NCI-H2196 (cell line): ENCODE data around the gene AMOTL1.
"Not testable (repeated sequence)": the region's sequence is repeated elsewhere in the genome, so short reads cannot be mapped to it uniquely, and the experiment has no call there.

Experiments used
- DNase-seq: peaks from one replicate; lab custom pipeline; 2025; ENCODE audit not compliant: unreplicated experiment; lab: John Stamatoyannopoulos, UW

Gene AMOTL1

DNA sequence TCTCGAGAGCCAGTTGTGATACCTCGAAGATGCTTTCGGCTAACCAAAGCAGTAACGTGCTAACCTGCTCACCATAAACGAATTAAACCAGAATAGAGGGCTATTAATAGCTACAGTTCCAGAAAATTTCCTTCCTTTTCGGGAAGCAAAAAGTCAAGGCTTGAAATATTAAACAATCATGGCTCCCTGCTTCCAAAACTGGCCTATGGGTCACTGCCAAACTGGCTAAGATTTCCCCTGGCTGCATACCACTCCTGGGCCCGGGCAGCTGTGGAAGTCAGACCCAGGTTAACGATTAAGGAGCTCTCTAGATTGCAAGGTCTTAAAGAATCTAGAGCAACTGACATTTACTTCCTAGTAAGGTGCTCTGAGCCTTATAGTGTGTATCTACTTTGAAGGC, 1.7 kb downstream of the AMOTL1 start:
- DNase-seq, result no peak

DNA sequence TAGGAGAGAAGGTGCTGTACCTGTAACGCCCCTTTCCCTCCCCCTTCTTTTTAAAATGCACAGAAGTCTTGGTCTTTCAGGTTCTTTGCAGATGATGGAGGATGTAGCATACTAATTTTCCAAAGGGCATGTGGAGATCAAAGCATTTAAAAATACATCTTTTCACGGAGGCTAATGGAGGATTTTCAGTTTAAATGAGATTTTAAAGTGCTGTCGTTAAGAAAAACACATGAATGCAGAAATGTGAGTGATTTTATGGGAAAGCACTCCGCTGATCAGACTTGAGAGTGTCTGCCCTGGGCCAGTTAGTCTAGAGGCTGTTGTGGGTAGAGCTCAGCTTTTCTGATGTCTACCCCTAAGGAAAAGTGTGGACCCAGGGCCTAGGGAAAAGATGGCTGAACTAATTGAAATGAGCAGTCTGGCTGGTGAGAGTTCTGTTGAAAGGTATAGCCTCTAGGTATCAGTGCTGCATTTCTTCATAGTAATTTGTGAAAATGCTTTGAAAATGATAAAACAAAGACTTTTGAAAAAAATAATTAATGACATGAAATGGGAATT, 2.5 kb downstream of the AMOTL1 start:
- DNase-seq, result no peak

DNA sequence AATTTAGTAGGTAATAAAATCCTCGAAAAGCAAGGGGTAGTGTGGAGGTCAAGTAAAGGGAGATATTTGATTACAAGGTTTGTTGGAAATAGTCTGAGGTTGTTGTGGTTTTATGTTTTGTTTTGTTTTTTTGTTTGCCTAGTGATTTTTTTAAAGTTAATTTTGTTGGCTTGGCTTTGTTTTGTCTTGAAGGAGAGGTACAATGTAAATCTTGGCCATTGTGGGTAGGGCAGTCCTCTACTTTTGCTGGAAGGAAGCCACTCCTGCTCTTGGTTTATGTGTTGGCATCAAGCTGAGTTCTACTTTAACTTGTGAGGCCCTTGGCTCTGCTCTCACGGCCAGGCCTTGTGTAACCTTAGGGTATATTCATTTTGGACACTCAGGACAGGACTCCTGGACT, 3.2 kb downstream of the AMOTL1 start:
- DNase-seq, result peak; percentile 21

DNA sequence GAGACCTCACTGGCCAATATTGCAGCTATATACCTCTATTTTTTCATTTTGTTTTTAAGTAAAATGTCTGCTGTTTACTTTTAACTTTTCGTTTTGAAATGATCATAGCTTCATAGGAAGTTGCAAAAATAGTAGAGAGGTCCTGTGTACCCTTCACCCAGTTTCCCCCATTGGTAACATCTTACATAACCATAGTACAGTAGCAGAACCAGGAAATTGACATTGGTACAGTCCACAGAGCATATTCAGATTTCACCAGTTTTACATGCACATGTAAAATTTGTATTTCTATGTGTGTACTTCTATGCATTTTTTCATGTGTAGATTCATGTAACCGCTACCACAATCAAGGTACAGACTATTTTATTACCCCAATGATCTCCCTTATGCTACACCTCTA, 3.8 kb downstream of the AMOTL1 start:
- no peak for DNase-seq

DNA sequence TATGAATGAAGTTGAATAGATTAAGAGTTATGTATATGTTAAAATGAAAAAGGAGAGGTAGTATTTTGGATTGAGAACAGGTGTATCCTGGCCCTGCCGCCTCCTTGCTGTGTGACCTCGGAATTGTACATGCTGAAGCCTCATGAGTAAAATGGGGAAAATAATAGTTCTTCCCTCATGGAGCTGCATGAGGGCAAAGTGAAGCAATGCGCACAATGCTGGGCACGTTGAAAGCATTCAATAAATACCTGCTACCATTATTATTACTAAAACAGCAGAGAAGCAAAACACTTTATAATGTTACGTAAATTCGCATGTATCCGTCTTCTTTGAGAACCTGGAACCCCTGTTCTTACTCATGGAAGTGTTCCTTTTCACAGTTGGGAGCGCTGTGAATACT, 5.7 kb downstream of the AMOTL1 start:
- DNase-seq, result no peak

DNA sequence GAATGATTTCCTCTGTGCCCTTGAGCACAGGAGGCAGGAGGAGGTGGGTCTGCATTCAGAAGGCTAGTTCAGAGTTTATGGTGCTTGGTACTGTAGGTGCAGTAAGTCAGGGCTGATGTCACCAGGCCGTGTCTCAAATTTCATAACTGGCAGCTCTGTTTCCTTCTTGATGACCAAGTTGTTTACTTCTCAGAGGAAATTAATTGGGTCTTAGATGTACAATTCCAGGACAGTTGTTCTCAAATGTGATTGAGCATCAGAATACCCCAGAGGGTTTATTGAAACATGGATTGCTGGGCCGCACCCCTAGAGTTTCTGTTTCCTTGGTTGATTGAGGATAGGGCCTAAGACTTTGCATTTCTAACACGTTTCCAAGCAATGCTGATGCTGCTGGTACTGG, 6.2 kb downstream of the AMOTL1 start:
- DNase-seq, result no peak

DNA sequence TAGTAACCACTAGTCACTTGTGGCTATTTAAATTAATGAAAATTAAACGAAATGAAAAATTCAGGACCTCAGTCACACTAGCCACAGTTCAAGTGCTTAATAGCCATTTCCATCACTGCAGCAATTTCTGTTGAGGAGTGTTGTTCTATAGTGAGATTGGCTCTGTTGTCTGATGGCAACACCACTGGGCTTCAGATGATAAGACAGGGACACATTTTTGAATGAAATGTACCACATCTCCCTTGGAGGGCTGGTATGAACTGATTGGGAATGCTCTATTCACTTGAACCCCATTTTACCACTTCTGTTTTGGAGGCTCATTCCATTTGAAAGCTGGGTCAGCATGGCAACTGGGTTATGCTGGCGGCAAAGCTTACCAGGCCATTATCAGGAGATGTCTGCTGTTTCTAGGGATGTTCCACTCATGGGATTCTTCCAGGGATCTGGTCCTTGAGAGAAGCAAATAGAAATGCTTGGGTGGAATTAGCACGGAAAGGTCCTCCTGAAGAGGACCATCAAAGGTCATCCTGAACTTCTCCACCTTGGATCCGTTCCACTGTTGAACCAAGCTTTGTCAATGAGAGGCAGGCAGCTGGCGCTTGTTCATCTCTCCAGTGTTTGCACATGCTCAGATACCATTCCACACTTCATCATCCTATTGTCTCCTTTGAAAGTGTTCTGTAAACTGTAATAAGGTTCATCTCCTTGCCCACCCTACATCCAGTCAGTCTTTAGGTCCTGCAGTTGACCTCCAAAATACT, 7.6 kb downstream of the AMOTL1 start:
- peak; percentile 75 for DNase-seq

DNA sequence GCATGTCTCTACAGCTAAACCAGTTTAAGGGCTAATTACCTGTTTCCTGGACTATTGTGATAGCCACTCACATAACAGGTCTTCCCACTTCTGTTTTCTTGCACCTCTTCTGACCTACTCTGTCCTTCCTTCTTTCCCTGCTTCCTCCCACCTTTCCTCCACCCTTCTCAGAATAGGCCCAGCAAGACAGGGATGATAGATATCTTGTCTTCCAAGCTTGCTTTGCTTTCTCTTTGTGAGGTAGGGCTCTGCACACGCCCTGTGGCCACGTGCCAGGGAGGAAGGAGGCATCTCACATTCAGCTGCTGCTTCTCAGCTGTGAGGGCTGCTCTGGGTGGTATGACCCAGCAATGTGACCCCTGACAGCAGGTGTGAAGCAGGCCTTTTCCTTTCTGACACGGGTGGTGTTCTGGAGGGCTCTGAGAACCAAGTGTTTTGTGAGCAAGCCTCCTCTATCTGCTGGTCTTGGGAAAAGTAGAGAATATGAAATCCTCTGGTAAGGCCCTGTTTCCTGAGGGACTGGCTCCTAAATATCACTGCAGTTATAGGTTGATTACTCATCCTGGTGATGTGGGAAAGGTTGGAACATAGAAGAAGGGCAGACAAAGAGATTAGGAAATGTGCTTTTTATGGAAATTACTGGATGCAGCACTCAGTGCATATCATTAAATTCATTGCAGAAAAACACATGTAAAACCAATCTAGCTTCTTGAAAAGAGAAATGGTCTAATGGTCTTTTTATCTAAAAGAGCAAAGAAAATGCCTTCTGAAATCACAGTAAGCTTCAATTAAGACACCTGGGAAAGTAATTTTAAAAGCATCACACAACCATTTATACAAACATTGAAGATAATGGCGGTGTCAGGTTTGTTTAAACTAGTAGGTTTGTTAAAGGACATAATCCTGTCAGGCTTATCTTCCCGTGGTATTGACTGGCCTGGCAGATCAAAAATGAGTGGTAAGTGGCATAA, 8.5 kb downstream of the AMOTL1 start:
- peak; percentile 71 for DNase-seq

DNA sequence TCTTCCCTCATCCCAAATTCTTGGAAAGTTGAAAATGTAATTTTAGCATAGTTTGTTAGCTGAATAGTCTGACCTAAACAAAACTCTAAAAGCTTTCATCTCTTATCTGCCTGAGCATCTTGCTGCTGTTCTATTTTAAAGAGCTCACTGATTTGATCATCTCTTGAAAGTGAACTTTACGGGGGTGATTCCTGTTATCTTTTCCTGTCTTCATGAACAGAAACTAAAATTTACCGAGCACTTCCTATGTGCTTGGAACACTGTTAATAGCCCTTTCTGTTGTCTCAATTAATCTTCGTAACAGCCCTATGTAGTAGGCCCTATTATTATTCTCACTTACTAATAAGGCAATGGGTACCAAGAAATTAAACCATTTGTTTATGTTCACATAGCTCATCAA, 12.3 kb downstream of the AMOTL1 start:
- no peak for DNase-seq

DNA sequence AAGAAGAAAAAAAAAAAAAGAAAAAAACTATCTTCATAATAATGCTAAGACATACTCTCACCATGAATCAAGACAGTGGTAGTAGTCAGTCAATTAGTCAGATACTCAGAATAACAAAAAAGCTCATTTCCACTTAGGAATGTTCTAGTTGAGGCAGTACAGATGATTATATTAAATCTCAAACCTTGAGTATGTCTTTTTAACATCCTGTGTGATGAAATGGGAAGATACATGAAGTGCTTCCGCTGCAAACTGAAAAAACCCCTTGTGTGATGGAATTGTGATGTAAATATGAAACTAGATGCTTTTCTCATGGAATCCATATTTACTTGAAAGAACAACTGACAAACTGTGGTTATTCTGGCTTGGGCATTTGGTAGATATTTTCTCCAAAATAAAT, 13.7 kb downstream of the AMOTL1 start:
- DNase-seq, result no peak

DNA sequence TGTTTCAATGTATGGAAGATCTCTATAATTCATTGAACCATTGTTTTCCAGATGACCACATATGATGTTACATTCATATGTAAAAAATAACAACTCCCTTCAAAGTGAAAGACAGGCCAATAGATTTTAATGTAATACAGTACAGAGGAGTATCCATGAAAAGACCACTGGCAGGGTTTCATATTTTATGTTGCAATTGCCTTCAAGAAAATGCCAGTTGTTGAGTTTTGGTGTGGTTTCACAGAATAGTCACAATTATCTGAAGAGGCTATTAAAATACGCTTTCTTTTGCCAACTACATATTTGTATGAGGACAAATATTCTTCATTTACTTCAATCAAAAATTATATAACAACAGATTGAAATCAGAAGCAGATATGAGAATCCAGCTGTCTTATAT, 14.3 kb downstream of the AMOTL1 start:
- no peak for DNase-seq

DNA sequence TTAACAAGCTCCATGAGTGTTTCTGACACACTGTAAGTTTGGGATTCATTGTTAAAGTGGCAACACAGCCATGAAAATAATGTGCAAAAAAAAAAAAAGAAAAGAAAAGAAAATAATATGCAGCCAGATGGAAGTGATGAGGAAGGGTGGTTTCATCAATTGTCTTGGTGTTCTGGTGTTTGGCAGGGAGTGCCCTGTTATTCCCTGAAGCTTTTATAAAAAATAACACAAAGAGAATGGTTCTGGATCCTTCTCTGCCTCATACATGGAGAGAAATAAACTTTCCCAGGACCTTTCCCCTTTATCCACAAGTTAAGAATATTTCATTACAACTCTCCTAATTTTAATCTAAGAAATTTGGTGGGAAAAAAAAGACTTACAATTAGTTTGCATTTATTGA, 16.7 kb downstream of the AMOTL1 start:
- DNase-seq, result no peak

DNA sequence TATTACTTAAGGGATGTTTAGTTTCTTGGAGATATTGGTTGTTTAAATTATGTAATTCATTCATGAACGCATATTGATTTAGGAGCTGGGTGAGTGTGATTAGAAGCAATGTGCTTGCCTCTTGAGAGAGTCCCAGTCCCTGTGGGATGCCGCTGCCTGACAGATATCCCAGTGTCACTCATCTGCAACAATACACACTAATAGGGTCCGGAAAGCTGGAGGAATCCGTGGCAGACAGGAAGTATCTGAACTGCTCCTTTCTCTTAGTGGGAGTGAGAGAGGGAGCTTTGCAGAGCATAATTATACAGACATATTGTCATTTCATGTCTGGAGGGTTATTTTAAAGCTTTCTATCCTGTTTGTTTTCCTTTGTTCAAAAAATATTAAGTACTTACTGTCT, 17.4 kb downstream of the AMOTL1 start:
- DNase-seq, result no peak

DNA sequence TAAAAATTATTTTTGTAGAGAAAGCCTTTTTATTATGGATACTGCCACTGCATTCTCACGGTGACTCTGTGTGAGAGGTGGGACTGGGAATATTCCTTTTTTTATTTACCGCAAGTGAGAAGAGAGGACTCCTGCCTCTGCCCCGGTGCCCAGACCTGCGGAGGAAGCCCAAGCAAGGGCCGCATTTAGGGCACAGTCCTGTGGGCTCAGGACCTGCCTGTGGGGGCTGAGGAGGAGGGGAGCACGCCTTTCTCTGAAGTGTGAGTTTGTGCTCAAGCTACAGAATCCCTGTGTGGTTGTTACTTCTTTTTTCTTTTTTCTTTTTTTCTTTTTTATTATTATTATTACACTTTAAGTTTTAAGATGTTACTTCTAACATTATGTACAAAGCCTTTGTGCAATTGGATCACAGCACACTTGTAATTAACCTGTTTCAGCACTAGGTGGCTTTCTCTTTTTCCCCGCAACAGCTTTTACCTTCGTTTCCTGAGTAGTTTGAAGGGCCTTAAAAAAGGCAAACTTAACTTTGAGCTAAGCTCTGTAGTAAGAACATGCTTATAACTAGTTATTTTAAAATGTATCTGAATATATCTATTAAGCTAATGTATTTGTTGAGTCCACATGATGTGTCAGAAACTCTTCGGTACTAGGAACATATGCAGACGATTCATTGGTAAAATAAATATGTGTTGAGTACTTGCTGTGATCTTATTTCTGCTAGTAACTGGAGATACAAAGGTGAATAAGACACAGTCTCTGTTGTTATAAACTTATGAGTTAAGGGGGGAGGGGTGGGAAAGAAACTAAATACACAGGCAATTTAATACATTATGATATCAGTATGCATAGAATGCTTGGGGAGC, 18.3 kb downstream of the AMOTL1 start:
- DNase-seq, result peak; percentile 42

DNA sequence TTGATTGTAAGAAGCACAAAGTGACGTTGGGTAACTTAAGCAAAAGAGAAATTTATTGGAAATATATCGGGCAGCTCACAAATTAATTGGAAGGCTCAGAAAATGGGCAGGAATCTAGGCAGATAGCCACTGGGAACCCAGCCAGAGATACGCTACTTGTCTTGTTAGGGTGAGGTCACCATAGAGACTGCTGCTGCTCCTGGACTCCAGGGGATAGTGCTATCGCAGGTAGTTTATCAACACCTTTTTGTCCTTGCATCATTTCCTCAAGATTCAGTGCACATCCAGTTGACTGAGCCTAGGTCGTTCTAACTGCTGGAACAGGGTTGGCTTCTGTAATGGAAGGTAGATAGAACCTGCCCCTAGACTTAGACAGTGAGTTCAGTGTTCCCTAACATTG, 19.6 kb downstream of the AMOTL1 start:
- peak; percentile 34 for DNase-seq

DNA sequence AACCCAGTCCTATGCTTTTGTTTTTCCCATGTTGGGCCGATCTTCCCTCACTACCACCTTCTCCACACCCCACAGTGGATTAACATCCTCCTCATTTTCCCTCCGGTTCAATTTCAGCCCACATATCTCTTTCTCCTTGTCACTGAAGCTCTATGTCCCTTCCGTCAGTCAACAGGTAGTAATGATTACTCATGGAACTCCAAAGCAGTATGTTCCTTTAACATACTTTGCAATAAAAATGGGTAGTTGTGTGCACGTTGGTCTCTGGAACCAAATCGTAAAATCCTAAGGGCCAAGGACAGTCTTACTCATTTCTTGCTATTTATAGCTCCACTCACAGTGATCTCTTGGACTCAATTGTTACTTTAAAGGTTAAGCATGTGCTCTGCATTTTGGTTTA, 20.2 kb downstream of the AMOTL1 start:
- DNase-seq, result no peak

DNA sequence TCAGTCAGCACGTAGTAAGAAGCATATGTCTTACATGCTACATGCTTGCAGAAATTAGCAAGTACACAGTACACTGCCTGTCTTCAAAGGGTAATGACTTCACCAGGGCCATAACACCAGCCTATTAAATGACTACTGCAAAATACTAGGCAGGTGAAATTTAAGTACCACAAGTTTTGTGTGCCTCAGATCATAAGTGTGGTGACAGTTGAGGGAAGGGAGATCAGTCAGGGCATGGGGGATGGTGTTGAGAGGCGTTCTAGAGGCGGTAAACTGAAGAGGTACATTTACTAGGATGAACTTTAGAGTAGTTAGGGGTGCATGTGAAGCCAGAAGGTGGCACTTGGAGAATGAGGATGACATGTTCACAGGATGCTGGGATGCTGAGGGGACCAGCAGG, 22.0 kb downstream of the AMOTL1 start:
- DNase-seq, result no peak

DNA sequence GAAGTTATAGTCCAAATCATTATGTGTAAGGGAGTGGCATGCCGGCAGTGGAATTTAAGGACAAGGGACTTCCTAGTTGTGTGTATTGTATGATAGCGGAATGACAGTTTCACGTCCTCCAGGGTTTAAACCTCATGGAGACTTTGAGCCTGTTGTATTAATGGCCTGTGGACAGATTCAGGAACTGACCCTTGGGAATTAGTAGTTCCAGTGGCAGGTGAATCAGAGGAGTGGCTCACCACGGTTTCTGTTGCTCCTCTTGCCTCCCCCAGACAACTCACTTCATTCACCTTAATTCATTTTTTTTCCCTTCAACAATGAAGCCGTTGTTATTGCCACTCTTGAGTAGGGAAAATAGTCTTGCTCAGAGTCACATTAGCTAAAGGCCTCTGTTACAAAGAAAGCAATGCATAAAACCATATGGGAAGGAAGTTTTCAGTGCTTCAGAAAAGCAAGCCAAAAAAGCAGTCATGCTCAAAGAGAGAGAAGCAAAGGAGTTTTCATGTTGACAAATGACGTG, 22.6 kb downstream of the AMOTL1 start:
- DNase-seq, result no peak

DNA sequence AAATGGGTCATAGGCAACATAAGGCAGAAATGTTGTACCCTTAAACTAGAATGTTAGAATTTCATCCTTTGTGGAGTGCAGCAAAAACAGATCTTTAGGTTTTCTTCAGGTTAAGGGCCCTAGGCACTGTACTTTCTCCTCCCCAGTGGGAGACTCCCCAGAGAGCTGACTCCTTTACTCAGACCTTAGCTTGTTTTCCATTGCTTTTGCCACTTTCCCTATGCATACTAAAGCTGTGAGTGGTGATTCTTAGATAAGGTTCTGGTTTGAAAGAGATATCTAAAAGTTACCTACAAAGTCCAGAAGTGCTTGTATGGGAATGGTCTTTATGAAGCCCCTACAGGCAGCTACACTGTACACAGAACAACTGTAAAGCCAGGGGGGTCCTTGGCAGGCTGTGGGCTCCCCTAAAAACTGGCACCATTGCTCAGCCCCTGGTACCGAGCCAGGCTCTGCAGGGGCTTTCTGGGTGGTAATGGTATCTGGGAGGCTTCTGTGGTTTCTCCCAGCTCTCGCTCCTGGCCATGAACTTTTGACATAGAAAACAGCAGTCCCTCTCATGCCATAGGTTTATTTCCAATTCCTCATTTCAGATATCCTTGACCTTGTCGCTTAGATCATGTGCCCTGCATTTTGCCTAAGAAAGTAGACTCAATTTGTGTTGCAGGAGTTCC, 23.2 kb downstream of the AMOTL1 start:
- no peak for DNase-seq

DNA sequence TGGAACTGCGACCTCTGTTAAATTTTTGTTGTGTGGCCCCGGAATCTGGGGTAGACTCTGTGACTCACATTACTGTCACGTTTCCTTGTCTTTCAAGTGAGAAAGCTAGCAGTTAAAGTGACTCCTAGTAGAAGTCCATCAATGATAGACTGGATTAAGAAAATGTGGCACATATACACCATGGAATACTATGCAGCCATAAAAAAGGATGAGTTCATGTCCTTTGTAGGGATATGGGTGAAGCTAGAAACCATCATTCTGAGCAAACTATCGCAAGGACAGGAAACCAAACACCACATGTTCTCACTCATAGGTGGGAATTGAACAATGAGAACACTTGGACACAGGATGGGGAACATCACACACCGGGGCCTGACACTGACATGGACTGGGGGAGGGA, 23.8 kb downstream of the AMOTL1 start:
- not testable (repeated sequence) for DNase-seq
